IPS-18c (cell line): ENCODE data around the gene TMEM139.

Experiments used
- H3K4me3 ChIP-seq: 2 replicates; pipeline ENCODE4 v1.7.0; 2013; ENCODE audit warnings: low read depth, mild to moderate bottlenecking, low read length, moderate library complexity; ENCODE audit not compliant: insufficient read depth
- H3K9me3 ChIP-seq: one replicate; pipeline ENCODE4 v1.6.1; 2013; ENCODE audit warnings: mild to moderate bottlenecking, low read length, moderate library complexity; ENCODE audit not compliant: control insufficient read depth, insufficient read depth

TMEM139 gene

DNA sequence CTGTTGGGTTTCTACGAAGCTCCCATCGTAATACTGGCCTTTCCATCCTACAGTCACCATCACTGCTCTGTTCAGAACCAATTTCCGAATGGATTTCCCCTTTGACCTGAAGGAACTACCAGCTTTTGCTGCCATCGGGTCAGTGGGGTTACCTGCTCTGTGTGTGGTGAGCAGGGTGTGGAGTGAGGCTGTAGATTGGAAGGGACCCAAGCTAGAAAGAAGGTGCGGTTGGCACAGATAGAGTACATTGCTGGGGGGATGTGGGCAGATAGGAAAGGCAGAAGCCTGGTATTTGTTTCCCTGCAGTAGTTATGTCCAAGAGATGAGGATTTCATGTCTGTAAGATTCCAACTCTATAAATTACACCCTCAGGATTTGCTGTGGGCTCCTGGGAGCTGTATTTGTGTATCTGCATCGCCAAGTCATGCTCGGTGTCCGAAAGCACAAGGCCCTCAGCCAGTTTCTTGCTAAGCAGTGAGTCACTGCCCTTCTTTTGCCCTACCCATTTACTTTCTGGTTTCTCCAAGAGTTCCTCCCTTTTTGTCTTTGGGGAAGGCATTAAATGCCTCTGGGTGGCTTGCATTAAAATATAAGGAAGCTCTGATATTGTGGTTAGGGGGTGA lies 46.5 kb downstream of the TMEM139 start:
- H3K9me3 ChIP-seq, result no peaks in the 10 kb centered on the region
- no peak overlapping the region for H3K4me3 ChIP-seq

DNA sequence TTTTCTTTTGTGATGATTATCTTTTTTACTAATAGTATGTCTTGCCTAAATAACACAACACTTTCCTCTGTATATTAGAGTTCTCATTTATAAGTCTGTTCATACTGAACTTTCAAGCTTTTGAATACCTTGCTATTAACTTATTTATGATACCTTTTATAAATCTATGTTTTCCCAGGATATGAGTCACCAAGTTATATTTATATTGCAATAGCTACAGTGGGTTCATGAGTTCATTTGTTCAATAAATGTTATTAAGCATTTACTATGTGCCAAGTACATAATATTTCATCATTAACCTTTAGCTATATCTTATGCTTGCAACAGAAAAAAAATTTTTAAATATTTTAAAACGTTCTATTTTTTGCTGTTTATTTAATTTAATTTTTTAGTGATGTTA lies 49.5 kb downstream of the TMEM139 start:
- H3K9me3 ChIP-seq, result no peaks in the 10 kb centered on the region
- no peak overlapping the region for H3K4me3 ChIP-seq

GRCh38 chr7:143337216-143337615 lies 52.5 kb downstream of the TMEM139 start:
- H3K9me3 ChIP-seq, result no peaks in the 10 kb centered on the region
- H3K4me3 ChIP-seq, result no peak overlapping the region
